Loucy (cell line): Measurements from ENCODE around the gene ARAP3.

ENCODE experiments used
- CTCF ChIP-seq: fragments of 200-600 bp; sonication (generic); conservative IDR thresholded peaks from 2 replicates; pipeline ENCODE4 v1.5.1; 2014; ENCODE audit warnings: mild to moderate bottlenecking, antibody characterized with exemption, low read length
- EZH2phosphoT487 ChIP-seq: fragments of 200-600 bp; IDR thresholded peaks from 2 replicates; pipeline ENCODE4 v1.6.1; 2018; ENCODE audit warnings: antibody characterized with exemption, mild to moderate bottlenecking, moderate library complexity, borderline replicate concordance

GRCh38 chr5:141729387-141730006, 47.5 kb upstream of the ARAP3 start:
- TF ChIP-seq CTCF (no peak), EZH2phosphoT487 (no peak)
